Astrocyte (in vitro differentiated cells and primary cell): ENCODE data around the gene PER2. TPM values are rescaled to one million over a fixed set of nuclear protein-coding genes. Genes with fewer than 3 reads are reported as not detected.

ENCODE experiments used
- DNase-seq: peaks from one replicate; pipeline ENCODE4 v3.0.0-alpha.2; 2010; ENCODE audit warnings: low read depth
- FAIRE-seq: peaks from 2 replicates; lab custom pipeline; 2011; peaks lifted over from hg19 to GRCh38; lab: Jason Lieb, UNC
- H2AFZ ChIP-seq: 2 replicates; pipeline ENCODE4 v1.6.0; 2012; ENCODE audit warnings: low read depth, low read length, inconsistent platforms
- H3K27ac ChIP-seq: 2 replicates; pipeline ENCODE4 v1.5.1; 2011; ENCODE audit warnings: low read depth, low read length, inconsistent platforms
- H3K27me3 ChIP-seq: 2 replicates; pipeline ENCODE4 v1.6.0; 2011; ENCODE audit warnings: low read length, inconsistent platforms; ENCODE audit not compliant: insufficient read depth
- H3K36me3 ChIP-seq: 2 replicates; pipeline ENCODE4 v1.5.1; 2011; ENCODE audit warnings: low read length, inconsistent platforms; ENCODE audit not compliant: insufficient read depth
- H3K4me1 ChIP-seq: 2 replicates; pipeline ENCODE4 v1.5.1; 2011; ENCODE audit warnings: low read length, inconsistent platforms; ENCODE audit not compliant: insufficient read depth
- H3K4me2 ChIP-seq: 2 replicates; pipeline ENCODE4 v1.6.0; 2012; ENCODE audit warnings: low read length, inconsistent platforms
- H3K4me3 ChIP-seq: 2 replicates; pipeline ENCODE4 v1.5.1; 2011; ENCODE audit warnings: low read depth, mild to moderate bottlenecking, low read length, inconsistent platforms; ENCODE audit not compliant: insufficient read depth
- H3K79me2 ChIP-seq: 2 replicates; pipeline ENCODE4 v1.6.0; 2012; ENCODE audit warnings: mild to moderate bottlenecking, low read length, inconsistent platforms; ENCODE audit not compliant: insufficient read depth
- H3K9ac ChIP-seq: 2 replicates; pipeline ENCODE4 v1.6.0; 2012; ENCODE audit warnings: mild to moderate bottlenecking, low read length, inconsistent platforms
- H3K9me3 ChIP-seq: 2 replicates; pipeline ENCODE4 v1.5.1; 2012; ENCODE audit warnings: low read depth, mild to moderate bottlenecking, low read length, inconsistent platforms; ENCODE audit not compliant: insufficient read depth
- H4K20me1 ChIP-seq: 2 replicates; pipeline ENCODE4 v1.6.0; 2012; ENCODE audit warnings: low read length, inconsistent platforms; ENCODE audit not compliant: insufficient read depth
- H3K27ac Mint-ChIP-seq: one replicate; pipeline ENCODE4 v1.8.0; 2021; ENCODE audit warnings: mild to moderate bottlenecking, mixed read lengths; ENCODE audit not compliant: unreplicated experiment
- H3K27me3 Mint-ChIP-seq: one replicate; pipeline ENCODE4 v1.8.0; 2021; ENCODE audit warnings: low read depth, mixed read lengths; ENCODE audit not compliant: unreplicated experiment
- H3K36me3 Mint-ChIP-seq: one replicate; pipeline ENCODE4 v1.8.0; 2021; ENCODE audit warnings: low read depth, mixed read lengths; ENCODE audit not compliant: unreplicated experiment
- H3K4me1 Mint-ChIP-seq: one replicate; pipeline ENCODE4 v1.8.0; 2021; ENCODE audit warnings: low read depth, mixed read lengths; ENCODE audit not compliant: unreplicated experiment
- H3K4me3 Mint-ChIP-seq: one replicate; pipeline ENCODE4 v1.8.0; 2021; ENCODE audit warnings: mild to moderate bottlenecking, moderate library complexity, mixed read lengths; ENCODE audit not compliant: unreplicated experiment
- H3K9me3 Mint-ChIP-seq: one replicate; pipeline ENCODE4 v1.8.0; 2021; ENCODE audit warnings: mild to moderate bottlenecking, mixed read lengths; ENCODE audit not compliant: unreplicated experiment
- CTCF ChIP-seq: IDR thresholded peaks from 2 replicates; pipeline ENCODE4 v1.5.1; 2011; ENCODE audit warnings: low read depth, mild to moderate bottlenecking, inconsistent platforms, low read length, moderate library complexity; ENCODE audit not compliant: insufficient read depth
- EZH2 ChIP-seq: IDR thresholded peaks from 2 replicates; pipeline ENCODE4 v1.6.1; 2012; ENCODE audit warnings: mild to moderate bottlenecking, low read length, inconsistent platforms; ENCODE audit not compliant: insufficient read depth
- total RNA-seq: library from RNA; stranded (reverse); gene quantifications from 2 replicates; pipeline ENCODE4 v1.2.1, GENCODE V29; 2021

PER2 gene
- total RNA-seq, 1 donor from 2014 or later = 2.0 TPM

DNA sequence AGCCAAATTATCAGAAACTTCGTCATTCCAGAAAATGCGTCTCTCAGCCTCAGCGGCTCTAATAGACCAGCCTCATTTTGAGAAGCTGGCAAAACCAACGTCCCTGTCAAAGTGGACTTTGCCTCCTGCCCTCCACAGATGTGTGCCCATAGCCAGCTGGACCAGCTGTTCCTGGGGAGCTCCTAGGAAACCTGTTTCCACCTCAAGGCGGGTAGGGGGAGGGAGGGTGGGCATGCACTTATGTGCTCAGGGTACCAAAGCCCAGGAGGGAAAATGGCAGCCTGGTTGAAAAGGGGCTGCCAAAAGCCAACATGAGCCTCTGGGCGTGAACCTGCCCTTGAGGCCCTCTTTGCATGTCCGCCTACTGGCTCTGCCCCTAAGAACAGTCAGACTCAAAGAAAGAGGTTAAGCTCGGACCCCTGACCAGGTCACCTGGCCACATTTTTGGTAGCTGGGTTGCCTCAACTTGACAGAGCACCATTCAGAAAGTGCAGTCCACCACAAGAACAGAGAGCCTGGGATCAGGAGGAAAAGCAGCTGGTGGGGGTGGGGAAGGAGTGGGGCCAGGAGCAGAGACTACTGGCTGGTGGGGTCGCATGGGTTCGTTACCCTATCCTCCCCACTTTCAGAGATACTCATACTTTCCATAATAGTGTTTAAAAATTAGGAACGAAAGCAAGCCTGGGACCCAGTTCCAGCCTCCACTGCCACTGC is 3.5 kb downstream of the PER2 start:
- TF ChIP-seq CTCF (no peak), EZH2 (no peak)
- Histone ChIP-seq H3K4me2 (peak overlapping the region; percentile 91), H3K27ac (peak overlapping the region; percentile 92), H4K20me1 (peaks cover 23% of the 10 kb centered on the region), H3K27me3 (no peaks in the 10 kb centered on the region), H3K9ac (peak overlapping the region; percentile 72), H3K79me2 (peaks cover 52% of the 10 kb centered on the region), H2AFZ (no peak overlapping the region), H3K9me3 (no peaks in the 10 kb centered on the region), H3K4me3 (no peak overlapping the region), H3K36me3 (no peaks in the 10 kb centered on the region), H3K4me1 (peaks cover 40% of the 10 kb centered on the region)
- Mint-ChIP-seq H3K27me3 (peaks cover 8% of the 10 kb centered on the region), H3K36me3 (no peaks in the 10 kb centered on the region), H3K4me1 (peaks cover 25% of the 10 kb centered on the region), H3K9me3 (no peaks in the 10 kb centered on the region), H3K4me3 (no peak overlapping the region), H3K27ac (peak overlapping the region; percentile 66)
- FAIRE-seq = no peak
- no peak for DNase-seq

DNA sequence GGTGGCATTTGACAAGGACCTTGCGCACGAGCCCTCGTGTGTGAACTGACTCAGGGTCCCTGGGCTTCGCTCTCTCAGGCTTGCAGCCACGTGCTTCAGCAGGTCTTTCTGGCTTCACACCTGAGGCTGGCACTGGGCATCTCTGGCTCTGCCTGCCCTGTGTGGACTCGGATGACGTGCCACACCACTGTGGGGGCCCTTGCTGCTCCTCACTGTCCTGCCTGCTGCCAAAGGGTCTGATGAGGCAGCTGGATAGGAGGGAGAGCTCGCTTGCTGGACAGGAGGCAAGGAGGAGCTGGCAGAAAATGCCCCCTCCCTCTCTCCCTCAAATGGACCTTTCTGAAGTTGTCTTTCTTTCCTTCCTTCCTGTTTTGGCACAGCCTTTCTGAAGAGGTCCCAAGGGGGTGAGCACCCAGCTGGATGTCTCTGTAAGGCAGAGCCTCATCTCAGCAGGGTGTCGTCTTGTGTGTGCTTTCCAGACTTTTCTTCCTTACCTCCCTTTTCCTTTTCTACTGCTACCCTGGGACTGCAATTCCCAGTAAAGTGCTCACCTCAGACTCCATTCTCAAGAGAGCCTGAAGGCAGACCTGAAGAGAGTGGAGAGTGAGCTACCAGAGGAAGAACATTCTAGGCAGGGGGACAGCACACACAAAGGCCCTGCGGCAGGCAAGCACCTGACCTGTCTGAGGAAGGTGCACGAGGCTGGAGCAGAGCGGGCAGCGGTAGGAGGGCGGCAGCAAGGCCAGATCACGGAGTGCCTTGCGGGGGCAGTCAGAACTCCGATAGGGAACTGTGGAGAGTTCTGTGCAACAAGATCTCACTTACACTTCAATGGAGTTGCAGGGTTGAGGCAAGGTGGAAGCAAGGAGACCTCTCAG is 5.3 kb downstream of the PER2 start:
- Histone ChIP-seq H3K27me3 (no peaks in the 10 kb centered on the region), H3K27ac (no peak overlapping the region), H3K4me1 (peaks cover 29% of the 10 kb centered on the region), H2AFZ (no peak overlapping the region), H4K20me1 (peaks cover 41% of the 10 kb centered on the region), H3K36me3 (no peaks in the 10 kb centered on the region), H3K4me2 (no peak overlapping the region), H3K9me3 (no peaks in the 10 kb centered on the region), H3K4me3 (no peak overlapping the region), H3K79me2 (peaks cover 64% of the 10 kb centered on the region), H3K9ac (no peak overlapping the region)
- Mint-ChIP-seq H3K27ac (no peak overlapping the region), H3K27me3 (peaks cover 13% of the 10 kb centered on the region), H3K36me3 (peaks cover 2% of the 10 kb centered on the region), H3K4me3 (no peak overlapping the region), H3K4me1 (peaks cover 19% of the 10 kb centered on the region), H3K9me3 (no peaks in the 10 kb centered on the region)
- FAIRE-seq (no peak), DNase-seq (no peak)
- TF ChIP-seq EZH2 = no peak
- TF ChIP-seq CTCF = no peak
